HG03354 (cell line): ENCODE results near the gene PABPC4L.
"Not testable (repeated sequence)": the region's sequence is repeated elsewhere in the genome, so short reads cannot be mapped to it uniquely, and the experiment has no call there.

Experiments
- ATAC-seq: cut with Tn5 transposase; IDR thresholded peaks from one replicate; pipeline ENCODE4 v1.9.1; 2021; ENCODE audit warnings: mild to moderate bottlenecking; ENCODE audit not compliant: unreplicated experiment, poor library complexity, severe bottlenecking

Gene PABPC4L

GRCh38 chr4:134201216-134202161 lies at the start of gene PABPC4L:
Gene PABPC4L, minus strand, starts transcription at chr4:134201789. Its CDS starts 770 bp downstream, at chr4:134201019.
- ATAC-seq = no peak

DNA sequence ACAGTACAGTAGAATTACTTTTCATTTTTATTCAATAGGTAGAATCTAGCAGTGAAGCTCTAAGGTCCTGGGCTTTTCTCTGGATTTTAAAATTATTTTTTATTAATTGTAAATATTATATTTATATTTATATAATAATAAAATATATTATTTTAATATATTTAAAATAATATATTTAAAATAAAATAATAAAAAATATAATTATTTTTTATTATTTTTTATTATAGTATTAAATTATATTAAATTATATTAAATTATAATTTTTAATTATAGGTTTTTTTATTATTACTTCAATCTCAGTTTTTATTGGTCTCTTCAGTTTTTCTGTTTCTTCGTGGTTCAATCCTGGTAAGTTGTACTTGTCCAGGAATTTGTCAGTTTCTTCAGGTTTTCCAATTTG lies 49.7 kb upstream of the PABPC4L start:
- no peak for ATAC-seq

- no peak for ATAC-seq
These were observed 42.4 kb upstream of the PABPC4L start for GRCh38 chr4:134243742-134244713.

DNA sequence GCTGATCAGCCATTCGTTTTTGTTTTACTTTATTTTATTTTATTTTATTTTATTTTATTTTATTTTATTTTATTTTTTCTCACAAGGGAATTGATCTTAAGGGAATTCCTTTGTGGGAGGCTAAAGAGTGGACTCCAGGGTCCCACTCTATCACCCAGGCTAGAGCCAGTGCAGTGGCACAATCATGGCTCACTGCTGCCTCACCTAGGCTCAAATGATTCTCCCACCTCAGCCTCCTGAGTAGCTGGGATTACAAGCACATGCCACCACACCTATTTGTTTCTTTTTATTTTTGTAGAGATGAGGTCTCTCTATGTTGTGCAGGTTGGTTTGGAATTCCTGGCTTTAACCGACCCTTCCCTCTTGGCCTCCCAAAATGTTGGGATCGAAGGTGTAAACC lies 17.5 kb upstream of the PABPC4L start:
- ATAC-seq = no peak

GRCh38 chr4:134216411-134216810 lies 14.8 kb upstream of the PABPC4L start:
- ATAC-seq = no peak

DNA sequence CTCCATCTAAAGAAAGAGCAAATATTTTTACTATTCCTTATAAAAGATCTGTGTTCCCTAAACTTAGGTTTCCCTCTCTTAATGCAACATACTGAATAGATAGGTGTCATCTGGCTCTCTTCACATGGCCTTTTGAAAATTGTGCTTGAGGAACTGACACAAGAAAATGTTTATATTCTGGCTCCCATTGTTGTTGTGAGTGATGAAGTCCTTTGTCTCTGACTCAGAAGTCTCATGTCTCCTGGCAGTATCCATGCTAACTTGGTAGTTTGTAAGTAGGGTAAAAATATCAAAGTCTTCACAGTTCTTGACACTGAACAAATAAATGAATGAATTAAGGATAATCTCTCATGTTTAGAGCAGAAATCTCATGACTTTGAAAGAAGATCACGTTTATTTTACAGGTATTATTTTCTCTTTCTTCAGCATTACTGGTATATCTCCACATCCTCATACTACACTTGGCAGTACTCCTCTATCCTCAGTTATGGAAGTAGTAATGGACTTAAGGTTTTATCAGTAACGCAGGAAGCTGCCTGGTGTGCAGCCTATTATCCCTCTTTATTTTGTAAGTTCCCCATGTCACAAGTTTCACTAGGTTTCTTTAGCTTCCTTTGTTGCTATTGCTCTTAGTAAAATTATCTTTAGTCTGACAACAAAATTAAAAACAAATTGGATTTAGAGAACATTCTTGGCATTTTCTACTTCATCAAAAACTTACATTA lies 14.2 kb upstream of the PABPC4L start:
- no peak for ATAC-seq

- not testable (repeated sequence) for ATAC-seq
These were observed 6.4 kb upstream of the PABPC4L start for GRCh38 chr4:134207955-134208354.

- ATAC-seq = no peak
These were observed 772 bp upstream of the PABPC4L start for GRCh38 chr4:134202166-134202956.

DNA sequence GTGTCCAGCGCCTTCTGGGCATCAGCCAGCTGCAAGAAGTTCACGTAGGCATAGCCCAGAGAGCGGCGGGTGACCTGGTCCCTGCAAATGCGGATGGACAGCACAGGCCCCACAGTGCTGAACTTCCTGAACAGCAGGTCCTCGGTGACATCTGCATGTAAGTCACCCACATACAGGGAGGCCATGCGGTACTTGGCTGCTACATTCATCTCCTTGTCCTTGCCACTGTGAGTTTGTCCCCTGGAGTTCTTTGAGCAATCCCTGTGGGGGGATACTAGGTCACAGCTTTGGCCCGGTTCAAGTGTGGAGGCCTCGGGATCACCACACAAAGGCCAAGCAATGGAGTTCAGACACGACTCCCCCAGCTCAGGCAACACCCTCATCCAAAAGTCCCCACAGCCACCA lies 776 bp downstream of the PABPC4L start:
- no peak for ATAC-seq

DNA sequence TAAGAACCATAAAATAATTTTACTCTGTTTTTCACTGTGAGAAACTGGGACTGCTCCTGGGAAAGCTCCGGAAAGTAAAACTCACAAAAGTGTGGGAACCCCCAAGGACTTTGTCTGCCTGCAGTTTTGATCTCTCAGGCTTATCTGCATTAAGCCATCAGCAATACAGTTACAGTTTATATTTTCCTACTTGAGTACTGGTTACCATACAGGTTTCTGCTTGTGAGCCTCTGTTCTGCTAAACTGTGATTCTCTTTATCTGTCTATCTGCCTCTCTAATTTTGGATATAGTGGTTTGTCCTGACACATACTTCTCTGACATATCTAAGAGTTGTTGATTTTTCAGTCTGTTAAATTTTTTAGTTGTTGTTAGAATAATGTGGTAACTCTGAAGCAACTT lies 11.6 kb downstream of the PABPC4L start:
- ATAC-seq = no peak

- no peak for ATAC-seq
These were observed 12.1 kb downstream of the PABPC4L start for GRCh38 chr4:134189480-134189879.

DNA sequence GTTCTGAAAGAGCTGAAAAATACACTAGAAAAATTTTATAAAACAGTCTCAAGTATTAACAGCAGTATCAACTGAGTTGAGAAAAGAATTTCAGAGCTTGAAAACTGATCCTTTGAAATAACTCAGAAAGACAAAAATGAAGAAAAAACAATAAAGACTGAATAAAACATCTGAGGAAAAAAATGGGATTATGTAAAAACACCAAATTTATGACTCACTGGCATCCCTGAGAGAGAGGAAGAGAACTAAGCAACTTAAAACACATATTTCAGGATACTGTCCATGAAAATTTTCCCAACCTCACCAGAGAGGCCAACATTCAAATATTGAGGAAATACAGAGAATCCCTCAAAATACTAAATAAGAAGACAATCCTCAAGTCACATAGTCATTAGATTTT lies 22.9 kb downstream of the PABPC4L start:
- no peak for ATAC-seq

DNA sequence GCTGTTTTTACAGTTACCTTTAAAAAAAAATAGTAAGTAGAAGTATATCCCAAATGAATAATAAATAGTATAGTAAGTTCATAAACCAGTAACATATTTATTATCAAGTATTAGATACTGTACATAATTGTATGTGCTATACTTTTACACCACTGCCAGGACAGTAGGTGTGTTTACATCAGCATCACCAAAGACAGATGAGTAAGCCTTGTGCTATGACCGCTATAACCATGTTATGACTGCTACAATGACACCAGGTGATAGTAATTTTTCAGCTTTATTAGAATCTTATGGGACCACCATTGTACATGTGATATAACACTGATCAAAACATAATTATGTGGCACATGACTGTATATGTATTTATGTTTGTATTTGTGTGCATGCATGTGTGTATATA lies 27.3 kb downstream of the PABPC4L start:
- ATAC-seq = no peak

DNA sequence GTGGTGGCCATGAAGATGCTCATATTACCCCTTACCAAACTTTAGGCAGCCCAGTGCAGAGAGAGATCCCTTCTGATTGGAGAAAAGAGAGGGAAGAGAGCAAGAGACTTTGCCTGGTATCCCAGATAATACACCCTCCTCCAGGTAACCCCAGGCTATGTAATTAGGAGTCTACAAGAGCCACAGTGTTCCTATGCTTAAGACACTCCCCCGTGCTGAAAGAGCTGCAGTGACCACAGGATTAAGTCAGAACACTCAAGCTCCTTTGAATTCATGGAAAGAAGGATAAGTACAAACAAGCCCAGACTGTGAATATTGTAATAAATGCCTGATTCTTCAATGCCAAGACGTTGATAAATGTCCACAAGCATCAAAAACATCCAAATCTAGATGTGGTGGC lies 41.4 kb downstream of the PABPC4L start:
- no peak for ATAC-seq

DNA sequence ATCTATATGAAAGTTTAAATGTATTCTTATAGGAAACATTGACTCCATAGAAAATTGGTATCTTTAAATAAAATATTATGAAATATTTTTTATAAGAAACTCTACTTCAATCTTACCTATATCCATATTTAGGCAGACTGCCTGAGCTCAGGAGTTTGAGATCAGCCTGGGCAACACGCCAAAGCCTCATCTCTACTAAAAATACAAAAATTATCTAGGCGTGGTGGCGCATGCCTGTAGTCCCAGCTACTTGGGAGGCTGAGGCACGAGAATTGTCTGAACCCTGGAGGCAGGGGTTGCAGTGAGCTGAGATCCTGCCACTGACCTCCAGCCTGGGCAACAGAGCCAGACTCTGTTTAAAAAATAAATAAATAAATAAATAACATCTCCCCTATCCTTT lies 47.5 kb downstream of the PABPC4L start:
- ATAC-seq = no peak

GRCh38 chr4:134147941-134148340 lies 53.6 kb downstream of the PABPC4L start:
- ATAC-seq = no peak
